Activated CD8-positive, alpha-beta memory T cell treated with anti-CD3 and anti-CD28 coated beads for 36 hours (primary cell): Measurements from ENCODE around the gene KCNK4. TPM values are rescaled to one million over a fixed set of nuclear protein-coding genes. Genes with fewer than 3 reads are reported as not detected.

Experiments used
- CTCF ChIA-PET: fragments of 350-600 bp; sonication (Branson Sonifier 250); formaldehyde crosslinking; loops from one replicate; lab custom pipeline; 2021; ENCODE audit warnings: antibody characterized with exemption; lab: Charles Lee
- POLR2A ChIA-PET: fragments of 350-600 bp; sonication (Branson Sonifier 250); formaldehyde crosslinking; loops from one replicate; lab custom pipeline; 2021; ENCODE audit warnings: antibody characterized with exemption; lab: Charles Lee
- total RNA-seq, 2 experiments: library from RNA; stranded (reverse); gene quantifications; one replicate each; pipeline ENCODE4 v1.2.3, GENCODE V29; 2021

KCNK4 gene
- total RNA-seq, 2 experiments from 2014 or later = not detected

DNA sequence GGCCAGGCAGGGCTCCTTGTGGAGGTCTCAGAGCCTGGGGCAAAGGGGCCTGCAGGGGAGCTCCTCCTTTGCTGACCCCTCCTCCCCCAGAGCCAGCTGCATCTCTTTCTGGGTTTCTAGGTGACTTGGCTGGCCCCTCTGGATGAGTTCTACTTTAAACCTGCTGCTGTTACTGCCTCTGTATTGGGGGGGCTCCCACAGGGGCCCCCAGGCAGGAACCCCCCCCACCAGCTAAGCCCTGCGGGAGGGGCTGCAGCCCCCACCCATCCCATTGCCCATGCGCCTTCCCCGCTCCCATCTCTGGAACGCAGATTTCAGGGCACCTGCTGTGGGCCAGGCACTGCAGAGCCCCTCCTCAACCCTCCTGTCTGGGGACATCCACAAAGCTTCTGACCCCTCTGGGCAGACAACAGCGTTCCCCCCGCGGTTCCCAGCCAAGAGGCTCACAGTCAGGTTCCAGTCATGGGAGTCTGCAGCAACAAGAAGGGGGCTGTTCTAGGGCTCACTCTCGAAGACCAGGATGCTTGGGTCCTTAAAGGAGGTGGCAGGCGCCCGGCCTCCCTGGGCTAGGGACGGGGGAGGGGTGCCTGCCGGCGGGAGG, 40.6 kb upstream of the KCNK4 start:
- POLR2A ChIA-PET = no interaction called here
- CTCF ChIA-PET = interaction anchor here (0.7 to 5.0 kb wide), 14 partner anchors 8 to 67 kb away, joined by 3 to 61 read pairs (median 8); partner anchors contain the start of genes BAD, CATSPERZ, ESRRA and FERMT3

DNA sequence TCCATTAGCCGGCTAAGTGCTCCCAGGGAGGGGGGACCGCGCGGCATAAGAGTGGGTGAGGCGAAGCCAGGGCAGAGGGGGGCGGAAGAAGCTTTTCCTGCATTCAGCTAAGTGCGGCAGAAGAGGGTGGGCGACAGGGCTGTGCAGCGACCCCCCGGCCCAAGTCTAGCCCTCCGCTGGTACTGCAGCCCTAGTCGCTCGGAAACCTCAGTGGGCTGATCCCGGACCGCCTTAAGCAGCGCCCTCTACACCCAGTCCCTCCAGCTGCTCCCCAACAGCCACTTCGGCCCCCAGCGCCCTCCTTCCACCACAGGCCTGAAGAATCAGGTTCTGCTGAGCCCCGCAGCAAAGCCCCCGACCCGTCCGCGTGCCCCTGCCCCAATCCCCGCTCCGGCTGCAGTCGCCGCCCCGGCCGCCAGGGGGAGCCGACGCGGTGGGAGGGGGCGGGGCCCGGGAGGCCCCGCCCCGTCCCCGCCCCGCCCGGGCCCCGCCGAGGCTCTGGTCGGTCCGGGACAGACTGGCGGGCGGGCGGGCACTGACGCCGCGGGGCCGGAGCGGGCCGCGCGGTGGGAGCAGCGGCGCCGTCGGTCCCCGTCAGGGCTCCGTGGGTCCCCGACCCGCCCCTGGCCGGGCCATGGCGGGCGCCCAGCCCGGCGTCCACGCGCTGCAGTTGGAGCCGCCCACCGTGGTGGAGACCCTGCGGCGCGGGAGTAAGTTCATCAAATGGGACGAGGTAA, 39.9 kb upstream of the KCNK4 start, which contains the start of gene PLCB3:
Gene PLCB3, plus strand, starts transcription at position 515 of the 737 bp plus-strand sequence. Its CDS starts 120 bp downstream, at position 635.
- POLR2A ChIA-PET = interaction anchor here (1.7 kb wide), 1 partner anchor 17 kb away, joined by 10 read pairs; no protein-coding TSS in a partner anchor
- CTCF ChIA-PET = interaction anchor here (0.7 to 5.0 kb wide), 18 partner anchors 8 to 74 kb away, joined by 3 to 61 read pairs (median 6); partner anchors contain the start of genes BAD, CATSPERZ, ESRRA and FERMT3

DNA sequence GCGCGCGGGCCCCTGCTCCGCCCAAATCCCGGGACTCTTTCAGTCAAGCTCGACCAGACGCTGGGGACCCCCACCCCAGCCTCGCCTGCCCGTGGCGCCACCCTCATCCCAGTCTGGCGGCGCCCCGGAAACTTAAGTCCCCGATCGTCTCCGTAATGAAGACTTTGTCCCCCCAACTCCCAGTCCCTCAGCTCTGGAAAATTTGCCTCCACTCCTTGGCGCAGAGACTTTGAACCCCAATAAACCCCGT, 39.4 kb upstream of the KCNK4 start:
- POLR2A ChIA-PET = interaction anchor here (0.6 to 1.7 kb wide), 2 partner anchors 11 to 16 kb away, joined by 3 to 10 read pairs; partner anchors contain the start of gene FKBP2
- CTCF ChIA-PET = interaction anchor here (0.7 to 5.0 kb wide), 14 partner anchors 9 to 74 kb away, joined by 3 to 61 read pairs (median 7); partner anchors contain the start of genes BAD, CATSPERZ, ESRRA and FERMT3

DNA sequence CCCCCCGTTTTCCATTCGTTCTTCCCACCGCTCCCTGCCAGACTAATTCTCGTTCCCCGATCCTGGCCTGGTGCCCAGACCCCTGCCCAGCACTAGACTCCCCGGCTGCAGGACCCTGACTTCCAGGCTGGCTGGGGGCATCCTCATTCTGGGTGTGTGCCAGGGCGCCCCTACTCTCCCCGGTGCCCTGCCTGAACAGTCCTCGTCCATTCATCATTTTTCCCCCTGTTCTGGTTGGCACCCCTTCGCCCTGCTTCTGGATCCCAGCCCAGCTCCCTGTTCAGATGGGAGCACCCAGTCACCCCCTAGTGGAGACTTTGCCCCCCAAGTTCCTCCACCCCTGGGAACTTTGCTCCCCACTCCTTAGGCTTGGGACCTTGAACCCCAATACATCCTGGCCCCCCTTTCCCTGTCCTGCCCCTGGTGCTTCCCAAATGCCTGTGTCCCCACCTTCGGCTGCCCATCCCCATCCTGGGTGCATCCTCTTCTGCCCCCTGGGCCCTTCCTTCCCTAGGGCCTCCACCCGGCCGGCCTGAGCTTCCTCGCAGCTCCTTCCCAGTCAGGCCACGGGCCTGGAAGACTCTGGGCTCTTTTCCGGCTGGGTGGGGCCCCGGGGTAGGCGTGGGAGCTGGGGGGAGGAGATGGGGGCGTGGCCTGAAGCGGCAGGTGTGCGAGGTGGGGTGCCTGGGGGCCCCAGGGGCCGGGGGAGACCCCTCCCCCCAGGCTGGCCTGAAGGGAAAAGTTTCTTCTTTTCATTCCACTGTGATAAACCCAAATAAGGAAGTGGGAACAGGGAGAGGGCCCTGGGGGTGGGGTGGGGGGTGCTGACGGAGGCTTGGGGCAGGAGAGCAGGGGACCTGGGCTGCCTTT, 38.9 kb upstream of the KCNK4 start:
- POLR2A ChIA-PET = interaction anchor here (0.6 to 1.7 kb wide), 4 partner anchors 11 to 525 kb away, joined by 3 to 10 read pairs (median 4); partner anchors contain the start of gene FKBP2
- CTCF ChIA-PET = interaction anchor here (0.7 to 5.0 kb wide), 14 partner anchors 9 to 73 kb away, joined by 3 to 61 read pairs (median 7); partner anchors contain the start of genes BAD, CATSPERZ, ESRRA and FERMT3

DNA sequence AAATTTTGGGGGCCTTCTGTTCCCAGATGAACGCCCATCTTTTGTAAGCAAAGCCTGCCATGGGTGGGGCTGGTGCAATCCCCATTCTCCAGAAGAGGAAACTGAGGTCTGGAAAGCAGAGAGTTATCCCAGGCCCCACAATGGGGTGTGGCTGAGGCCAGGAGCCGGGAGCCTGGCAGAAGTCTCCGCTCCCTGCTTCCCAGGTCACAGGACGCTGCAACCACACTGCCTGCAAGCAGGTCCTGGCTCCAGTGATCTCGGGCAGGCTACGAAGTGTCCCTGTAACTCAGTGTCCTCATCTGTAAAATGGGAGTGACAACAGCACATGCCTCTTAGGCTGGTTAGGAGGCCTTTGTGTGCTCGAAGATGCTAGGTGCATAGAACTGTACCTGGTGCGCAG, 38.1 kb upstream of the KCNK4 start:
- POLR2A ChIA-PET = no interaction called here
- CTCF ChIA-PET = interaction anchor here (4.7 kb wide), 1 partner anchor 15 kb away, joined by 39 read pairs; no protein-coding TSS in a partner anchor

DNA sequence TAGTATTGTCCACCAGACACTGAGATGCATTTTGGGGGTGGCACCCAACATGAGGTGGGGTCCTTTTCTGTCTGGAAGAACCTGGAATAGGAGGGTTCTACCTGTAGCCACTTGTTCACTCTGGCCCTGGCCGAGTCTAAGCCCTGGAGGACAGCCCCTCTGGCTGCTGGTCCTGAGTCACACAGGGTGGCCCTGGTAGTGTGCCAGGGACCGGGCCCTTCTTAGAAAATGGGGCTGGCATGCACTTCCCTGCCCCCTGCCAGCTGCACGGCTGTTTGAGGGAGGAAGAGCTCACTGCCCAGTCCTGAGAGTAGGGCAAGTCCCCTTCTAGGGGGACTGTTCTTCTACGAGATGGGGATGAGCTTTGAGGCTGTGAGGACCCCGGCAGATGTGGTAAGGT, 37.6 kb upstream of the KCNK4 start:
- POLR2A ChIA-PET = no interaction called here
- CTCF ChIA-PET = no interaction called here

DNA sequence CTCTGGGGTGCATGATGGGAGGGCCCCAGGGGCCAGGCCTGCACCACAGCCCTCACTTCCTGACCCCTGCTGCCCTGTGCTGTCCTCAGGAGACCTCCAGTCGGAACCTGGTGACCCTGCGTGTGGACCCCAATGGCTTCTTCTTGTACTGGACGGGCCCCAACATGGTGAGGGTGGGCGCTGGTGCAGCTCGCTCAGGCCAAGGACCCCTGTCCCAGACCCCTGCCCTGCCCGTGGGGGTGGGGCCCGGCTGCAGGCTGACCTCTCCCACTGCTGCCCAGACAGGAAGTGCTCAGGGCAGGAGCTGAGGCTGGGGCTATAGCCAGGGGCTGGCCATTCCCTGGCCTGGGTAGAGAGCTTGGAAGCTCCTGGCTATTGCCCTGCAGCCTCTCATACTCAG, 36.8 kb upstream of the KCNK4 start:
- ChIA-PET CTCF (interaction anchor here (2.4 kb wide), 1 partner anchor 47 kb away, joined by 7 read pairs; no protein-coding TSS in a partner anchor), POLR2A (no interaction called here)

DNA sequence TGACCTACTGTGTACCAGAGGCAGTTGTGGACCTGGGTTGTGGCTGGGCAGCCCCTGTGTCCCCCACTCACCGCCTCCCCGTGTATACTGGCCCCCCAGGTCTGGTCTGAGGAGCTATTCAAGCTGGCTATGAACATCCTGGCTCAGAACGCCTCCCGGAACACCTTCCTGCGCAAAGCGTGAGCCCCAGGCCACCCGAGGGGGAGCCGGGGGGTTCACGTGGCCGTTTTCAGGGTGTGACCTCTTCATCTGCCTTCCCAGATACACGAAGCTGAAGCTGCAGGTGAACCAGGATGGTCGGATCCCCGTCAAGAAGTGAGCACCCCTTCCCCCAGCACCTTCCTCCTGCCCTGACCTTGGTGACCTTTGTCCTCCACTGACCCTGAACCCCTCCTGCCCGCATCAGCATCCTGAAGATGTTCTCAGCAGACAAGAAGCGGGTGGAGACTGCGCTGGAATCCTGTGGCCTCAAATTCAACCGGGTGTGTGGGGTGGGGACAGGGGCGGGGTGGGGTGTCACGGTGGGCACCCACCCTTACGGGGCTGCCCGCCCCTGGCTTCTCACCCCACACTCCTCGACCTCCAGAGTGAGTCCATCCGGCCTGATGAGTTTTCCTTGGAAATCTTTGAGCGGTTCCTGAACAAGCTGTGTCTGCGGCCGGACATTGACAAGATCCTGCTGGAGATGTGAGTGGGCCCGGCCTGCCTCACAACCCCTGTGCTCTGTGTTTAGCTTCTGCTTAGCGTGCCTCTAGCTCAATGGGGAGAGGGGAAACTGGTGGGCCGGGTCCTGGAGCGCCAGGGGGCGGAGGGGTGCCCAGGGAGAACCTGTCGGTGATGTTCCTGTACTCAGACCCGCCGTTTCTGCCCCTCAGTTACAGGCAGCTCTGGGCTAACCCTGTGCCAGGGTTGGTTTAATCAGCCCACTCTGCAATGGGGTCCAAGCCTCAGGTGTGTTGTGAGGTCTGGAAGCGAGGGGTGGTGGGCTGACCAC, 35.7 kb upstream of the KCNK4 start:
- POLR2A ChIA-PET = interaction anchor here (1.1 to 1.4 kb wide), 2 partner anchors 12 to 14 kb away, joined by 3 to 4 read pairs; partner anchors contain the start of gene FKBP2
- CTCF ChIA-PET = interaction anchor here (1.0 to 2.4 kb wide), 2 partner anchors 9 to 46 kb away, joined by 4 to 7 read pairs; partner anchors contain the start of gene PPP1R14B

DNA sequence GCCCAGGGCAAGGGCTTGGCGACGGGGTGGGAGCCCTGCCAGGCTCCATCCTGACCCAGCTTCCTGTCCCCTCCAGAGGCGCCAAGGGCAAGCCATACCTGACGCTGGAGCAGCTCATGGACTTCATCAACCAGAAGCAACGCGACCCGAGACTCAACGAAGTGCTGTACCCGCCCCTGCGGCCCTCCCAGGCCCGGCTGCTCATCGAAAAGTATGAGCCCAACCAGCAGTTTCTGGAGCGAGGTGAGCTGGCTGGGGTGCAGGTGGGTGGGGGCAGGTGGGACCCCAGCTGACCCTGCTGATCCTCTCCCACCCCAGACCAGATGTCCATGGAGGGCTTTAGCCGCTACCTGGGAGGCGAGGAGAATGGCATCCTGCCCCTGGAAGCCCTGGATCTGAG, 34.8 kb upstream of the KCNK4 start:
- ChIA-PET POLR2A (interaction anchor here (1.1 to 1.4 kb wide), 2 partner anchors 12 to 15 kb away, joined by 3 to 4 read pairs; partner anchors contain the start of gene FKBP2), CTCF (interaction anchor here (1.0 to 2.4 kb wide), 2 partner anchors 10 to 45 kb away, joined by 4 to 7 read pairs; partner anchors contain the start of gene PPP1R14B)

DNA sequence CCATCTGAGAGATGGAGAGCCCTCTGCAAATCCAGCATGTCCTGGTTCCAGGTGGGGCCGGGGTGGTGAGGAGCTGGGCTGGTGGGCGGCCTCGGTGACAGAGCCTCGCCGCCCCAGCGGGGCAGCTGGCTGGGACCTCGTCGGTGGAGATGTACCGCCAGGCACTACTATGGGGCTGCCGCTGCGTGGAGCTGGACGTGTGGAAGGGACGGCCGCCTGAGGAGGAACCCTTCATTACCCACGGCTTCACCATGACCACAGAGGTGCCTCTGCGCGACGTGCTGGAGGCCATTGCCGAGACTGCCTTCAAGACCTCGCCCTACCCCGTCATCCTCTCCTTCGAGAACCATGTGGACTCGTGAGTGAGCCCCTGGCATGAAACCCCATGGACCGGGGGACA, 32.7 kb upstream of the KCNK4 start:
- ChIA-PET POLR2A (interaction anchor here (1.3 kb wide), 1 partner anchor 11 kb away, joined by 4 read pairs; no protein-coding TSS in a partner anchor), CTCF (interaction anchor here (1.3 to 2.0 kb wide), 3 partner anchors 9 to 13 kb away, joined by 4 to 7 read pairs (median 5); partner anchors contain the start of gene PPP1R14B)

DNA sequence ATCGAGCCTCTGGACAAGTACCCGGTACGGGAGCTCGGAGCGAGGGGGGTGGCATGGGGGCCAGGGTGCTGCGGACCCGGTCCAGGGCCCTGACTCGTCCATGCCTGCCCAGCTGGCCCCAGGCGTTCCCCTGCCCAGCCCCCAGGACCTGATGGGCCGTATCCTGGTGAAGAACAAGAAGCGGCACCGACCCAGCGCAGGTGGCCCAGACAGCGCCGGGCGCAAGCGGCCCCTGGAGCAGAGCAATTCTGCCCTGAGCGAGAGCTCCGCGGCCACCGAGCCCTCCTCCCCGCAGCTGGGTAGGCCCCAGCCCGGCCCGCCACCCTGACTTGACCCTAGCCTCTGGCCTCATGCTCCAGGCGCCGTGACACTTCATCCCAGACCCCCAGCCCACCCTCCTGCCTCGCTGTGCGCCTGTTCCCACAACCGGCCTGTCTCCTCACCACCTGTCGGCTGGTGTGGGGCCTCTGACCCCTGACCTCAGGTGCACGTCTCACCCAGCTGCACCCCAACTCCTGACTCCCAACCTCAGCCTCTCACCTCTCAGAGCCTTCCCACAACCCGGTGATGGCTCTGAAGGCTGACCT, 32.1 kb upstream of the KCNK4 start:
- POLR2A ChIA-PET = no interaction called here
- CTCF ChIA-PET = interaction anchor here (1.3 to 2.0 kb wide), 2 partner anchors 10 to 12 kb away, joined by 4 to 7 read pairs; no protein-coding TSS in a partner anchor

DNA sequence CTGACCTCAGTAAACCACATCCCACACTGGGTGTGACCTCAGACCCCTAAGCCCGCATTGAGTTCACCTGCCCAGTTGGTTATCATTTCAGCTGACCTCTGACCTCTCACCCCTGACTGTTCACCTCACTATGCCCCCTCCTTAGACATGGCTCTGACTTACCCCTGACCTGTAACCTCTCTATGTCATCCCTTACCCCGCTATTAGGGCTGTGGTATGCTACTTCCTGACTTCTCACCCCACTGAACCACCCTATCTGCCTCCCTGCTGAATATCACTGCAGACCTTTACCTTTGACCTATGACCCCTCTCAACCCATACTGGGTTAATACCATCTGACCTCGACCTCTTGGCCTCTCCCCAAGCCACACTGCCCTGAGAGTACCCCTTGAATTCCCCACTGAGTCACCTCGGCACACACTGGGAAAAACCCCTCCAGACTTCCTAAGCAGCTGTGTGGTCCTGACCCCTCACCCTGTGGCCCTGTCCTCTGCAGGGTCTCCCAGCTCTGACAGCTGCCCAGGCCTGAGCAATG, 31.5 kb upstream of the KCNK4 start:
- ChIA-PET CTCF (interaction anchor here (1.3 kb wide), 1 partner anchor 12 kb away, joined by 4 read pairs; no protein-coding TSS in a partner anchor), POLR2A (no interaction called here)

DNA sequence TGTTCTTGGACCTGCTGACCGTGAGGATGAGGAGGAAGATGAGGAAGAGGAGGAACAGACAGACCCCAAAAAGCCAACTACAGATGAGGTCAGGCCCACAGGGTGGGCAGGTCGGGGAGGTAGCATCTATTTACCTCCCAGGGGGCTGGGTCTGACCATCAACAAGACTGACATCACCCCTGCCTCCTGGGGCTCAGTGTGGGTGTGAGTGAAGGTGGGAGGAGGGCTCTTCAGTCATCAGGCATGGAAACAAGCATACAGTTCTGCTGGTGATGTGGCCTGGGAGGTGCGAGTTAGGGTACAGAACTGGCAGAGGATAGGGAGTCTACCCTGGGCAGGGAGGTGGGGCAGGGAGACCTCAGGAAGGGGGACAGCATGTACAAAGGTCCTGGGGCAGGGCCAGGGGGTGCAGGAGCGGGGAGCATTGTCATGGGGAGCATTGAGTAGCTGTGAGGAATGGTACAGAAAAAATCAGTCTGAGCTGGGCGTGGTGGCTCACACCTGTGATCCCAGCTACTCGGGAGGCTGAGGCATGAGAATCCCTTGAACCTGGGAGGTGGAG, 30.9 kb upstream of the KCNK4 start:
- POLR2A ChIA-PET = no interaction called here
- CTCF ChIA-PET = interaction anchor here (0.8 kb wide), 1 partner anchor 10 kb away, joined by 3 read pairs; no protein-coding TSS in a partner anchor

DNA sequence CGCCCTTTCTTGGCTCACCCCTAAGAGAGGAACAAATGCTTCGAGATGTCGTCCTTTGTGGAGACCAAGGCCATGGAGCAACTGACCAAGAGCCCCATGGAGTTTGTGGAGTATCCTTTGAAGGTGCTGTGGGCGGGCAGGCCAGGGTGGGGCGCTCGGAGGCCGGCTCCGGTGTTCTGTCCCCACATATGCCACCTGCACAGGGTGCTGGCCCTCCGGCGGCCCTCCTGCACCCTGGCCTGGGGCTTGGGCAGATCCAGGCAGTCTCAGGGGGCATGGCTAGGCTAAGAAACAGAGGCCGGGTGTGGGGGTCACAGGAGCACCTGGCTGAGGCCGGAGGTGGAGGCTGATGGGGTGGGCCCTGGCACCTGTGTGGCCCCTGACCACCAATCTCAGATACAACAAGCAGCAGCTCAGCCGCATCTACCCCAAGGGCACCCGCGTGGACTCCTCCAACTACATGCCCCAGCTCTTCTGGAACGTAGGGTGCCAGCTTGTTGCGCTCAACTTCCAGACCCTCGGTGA, 29.5 kb upstream of the KCNK4 start:
- ChIA-PET CTCF (interaction anchor here (1.0 to 1.2 kb wide), 2 partner anchors 10 to 15 kb away, joined by 4 read pairs; partner anchors contain the start of gene PPP1R14B), POLR2A (interaction anchor here (1.0 kb wide), 1 partner anchor 43 kb away, joined by 4 read pairs; no protein-coding TSS in a partner anchor)

DNA sequence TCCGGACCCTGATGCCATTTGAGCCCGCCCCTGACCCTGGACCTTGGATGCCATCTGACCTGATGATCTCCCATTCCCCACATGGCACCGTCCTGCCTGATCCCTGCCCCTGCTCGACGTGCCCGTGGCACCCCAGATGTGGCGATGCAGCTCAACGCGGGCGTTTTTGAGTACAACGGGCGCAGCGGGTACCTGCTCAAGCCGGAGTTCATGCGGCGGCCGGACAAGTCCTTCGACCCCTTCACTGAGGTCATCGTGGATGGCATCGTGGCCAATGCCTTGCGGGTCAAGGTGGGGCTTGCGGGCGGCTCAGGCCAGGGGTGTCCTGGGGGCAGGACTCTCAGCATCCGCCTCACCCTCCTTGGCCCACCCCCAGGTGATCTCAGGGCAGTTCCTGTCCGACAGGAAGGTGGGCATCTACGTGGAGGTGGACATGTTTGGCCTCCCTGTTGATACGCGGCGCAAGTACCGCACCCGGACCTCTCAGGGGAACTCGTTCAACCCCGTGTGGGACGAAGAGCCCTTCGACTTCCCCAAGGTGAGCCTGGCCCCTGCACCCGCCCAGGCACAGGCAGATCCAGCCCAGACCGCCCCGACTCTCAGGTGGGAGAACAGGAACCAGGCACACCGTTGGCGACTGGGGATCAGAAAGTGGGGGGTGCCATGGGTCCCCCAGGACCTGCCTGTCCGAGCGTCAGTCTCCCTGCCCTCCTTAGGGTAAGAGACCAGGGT, 28.7 kb upstream of the KCNK4 start:
- ChIA-PET CTCF (interaction anchor here (1.2 to 3.4 kb wide), 2 partner anchors 12 to 16 kb away, joined by 4 to 16 read pairs; partner anchors contain the start of genes PLCB3 and PPP1R14B), POLR2A (interaction anchor here (0.5 kb wide), 1 partner anchor 17 kb away, joined by 5 read pairs; no protein-coding TSS in a partner anchor)
